Mesothelial cell of epicardium (in vitro differentiated cells): ENCODE data around the gene ADGRL3. TPM values are rescaled to one million over a fixed set of nuclear protein-coding genes. Genes with fewer than 3 reads are reported as not detected.

Experiments used
- DNase-seq, 2 experiments: peaks; one replicate each; pipeline ENCODE4 v3.0.0; 2021; ENCODE audit warnings: low spot score in 2 of 2; ENCODE audit not compliant: unreplicated experiment in 2 of 2
- H3K27ac Mint-ChIP-seq: 2 replicates; pipeline ENCODE4 v1.8.0; 2021; ENCODE audit warnings: mixed read lengths
- H3K27me3 Mint-ChIP-seq: 2 replicates; pipeline ENCODE4 v1.8.0; 2021; ENCODE audit warnings: low read depth, mixed read lengths
- H3K36me3 Mint-ChIP-seq: 2 replicates; pipeline ENCODE4 v1.8.0; 2021; ENCODE audit warnings: mixed read lengths
- H3K4me1 Mint-ChIP-seq: 2 replicates; pipeline ENCODE4 v1.8.0; 2021; ENCODE audit warnings: mixed read lengths
- H3K4me3 Mint-ChIP-seq: 2 replicates; pipeline ENCODE4 v1.8.0; 2021; ENCODE audit warnings: mild to moderate bottlenecking, moderate library complexity, mixed read lengths
- H3K9me3 Mint-ChIP-seq: 2 replicates; pipeline ENCODE4 v1.8.0; 2021; ENCODE audit warnings: mixed read lengths
- total RNA-seq: library from RNA; stranded (reverse); gene quantifications from 3 replicates; pipeline ENCODE4 v1.2.1, GENCODE V29; 2021
- TF ChIP-seq, protein P1 (sequence below): fragments of 200-600 bp; sonication (generic); IDR thresholded peaks from one replicate; pipeline ENCODE4 v1.5.0; 2021; ENCODE audit warnings: antibody characterized with exemption; ENCODE audit not compliant: unreplicated experiment

Gene ADGRL3
- total RNA-seq, 1 donor from 2014 or later: 68.3 TPM

DNA sequence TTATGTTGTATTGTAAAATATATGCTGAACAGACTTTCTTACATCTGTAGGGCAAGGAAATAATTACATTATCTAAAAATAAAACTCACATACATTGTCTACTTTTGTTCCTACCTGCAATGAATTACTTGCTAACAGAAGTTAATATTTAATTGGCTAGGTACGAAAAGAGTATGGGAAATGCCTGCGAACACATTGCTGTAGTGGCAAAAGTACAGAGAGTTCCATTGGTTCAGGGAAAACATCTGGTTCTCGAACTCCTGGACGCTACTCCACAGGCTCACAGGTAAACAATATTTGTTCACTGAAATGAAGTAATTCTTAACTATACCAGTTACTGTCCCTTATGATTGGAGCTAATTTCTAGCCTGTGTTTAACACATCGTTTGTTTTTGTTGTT, 837.4 kb downstream of the ADGRL3 start:
- H3K4me3 Mint-ChIP-seq: no peak overlapping the region
- DNase-seq: no peak
- TF ChIP-seq, protein P1, sequence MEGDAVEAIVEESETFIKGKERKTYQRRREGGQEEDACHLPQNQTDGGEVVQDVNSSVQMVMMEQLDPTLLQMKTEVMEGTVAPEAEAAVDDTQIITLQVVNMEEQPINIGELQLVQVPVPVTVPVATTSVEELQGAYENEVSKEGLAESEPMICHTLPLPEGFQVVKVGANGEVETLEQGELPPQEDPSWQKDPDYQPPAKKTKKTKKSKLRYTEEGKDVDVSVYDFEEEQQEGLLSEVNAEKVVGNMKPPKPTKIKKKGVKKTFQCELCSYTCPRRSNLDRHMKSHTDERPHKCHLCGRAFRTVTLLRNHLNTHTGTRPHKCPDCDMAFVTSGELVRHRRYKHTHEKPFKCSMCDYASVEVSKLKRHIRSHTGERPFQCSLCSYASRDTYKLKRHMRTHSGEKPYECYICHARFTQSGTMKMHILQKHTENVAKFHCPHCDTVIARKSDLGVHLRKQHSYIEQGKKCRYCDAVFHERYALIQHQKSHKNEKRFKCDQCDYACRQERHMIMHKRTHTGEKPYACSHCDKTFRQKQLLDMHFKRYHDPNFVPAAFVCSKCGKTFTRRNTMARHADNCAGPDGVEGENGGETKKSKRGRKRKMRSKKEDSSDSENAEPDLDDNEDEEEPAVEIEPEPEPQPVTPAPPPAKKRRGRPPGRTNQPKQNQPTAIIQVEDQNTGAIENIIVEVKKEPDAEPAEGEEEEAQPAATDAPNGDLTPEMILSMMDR: no peak
- no peak overlapping the region for H3K27ac Mint-ChIP-seq
- no peaks in the 10 kb centered on the region for H3K27me3 Mint-ChIP-seq
- H3K9me3 Mint-ChIP-seq: no peaks in the 10 kb centered on the region
- peaks cover under 1% of the 10 kb centered on the region for H3K36me3 Mint-ChIP-seq
- H3K4me1 Mint-ChIP-seq: peaks cover 3% of the 10 kb centered on the region

DNA sequence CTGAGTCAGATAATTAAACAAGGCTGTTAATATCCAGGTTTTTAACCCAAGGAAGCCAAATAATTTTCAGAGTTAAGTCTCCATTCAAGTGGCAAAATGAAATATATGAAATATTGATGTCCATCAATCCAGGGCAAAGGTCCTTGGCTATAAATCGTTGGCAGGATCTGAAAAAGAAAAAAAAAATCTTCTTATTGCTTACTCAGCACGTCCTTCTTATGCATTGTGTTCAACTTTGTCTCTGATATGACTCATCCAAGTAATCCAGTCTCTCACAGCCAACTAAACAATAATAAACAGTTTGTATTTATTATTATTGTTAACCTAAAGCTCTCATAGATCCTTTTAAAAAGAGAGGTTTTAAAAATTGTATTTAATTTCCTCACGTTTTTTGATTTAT, 851.2 kb downstream of the ADGRL3 start:
- Mint-ChIP-seq H3K27me3 (no peaks in the 10 kb centered on the region), H3K9me3 (no peaks in the 10 kb centered on the region), H3K4me1 (peaks cover 29% of the 10 kb centered on the region), H3K36me3 (no peaks in the 10 kb centered on the region), H3K4me3 (no peak overlapping the region), H3K27ac (no peak overlapping the region)
- TF ChIP-seq, protein P1: no peak
- DNase-seq: no peak

DNA sequence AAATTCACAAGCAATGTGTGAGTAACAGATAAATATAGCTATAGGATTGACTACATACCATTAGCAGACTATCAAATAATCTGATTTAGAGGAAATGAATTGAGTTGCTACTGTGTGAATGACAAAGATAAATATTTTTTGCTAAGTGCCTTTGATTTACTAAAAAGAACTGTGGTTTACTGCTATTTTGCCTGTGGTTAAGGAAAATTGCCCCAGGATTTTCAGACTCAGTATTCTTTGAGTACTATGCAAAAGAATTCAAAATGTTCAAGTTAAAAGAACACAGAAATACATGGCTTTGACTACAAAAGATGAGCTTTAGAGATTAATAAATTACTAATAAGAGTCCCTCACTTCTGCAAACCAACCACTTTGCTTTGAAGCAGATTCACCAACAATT, 853.8 kb downstream of the ADGRL3 start:
- DNase-seq: no peak
- Mint-ChIP-seq H3K4me1 (peaks cover 38% of the 10 kb centered on the region), H3K27ac (no peak overlapping the region), H3K27me3 (no peaks in the 10 kb centered on the region), H3K36me3 (no peaks in the 10 kb centered on the region), H3K4me3 (no peak overlapping the region), H3K9me3 (no peaks in the 10 kb centered on the region)
- TF ChIP-seq, protein P1: no peak

DNA sequence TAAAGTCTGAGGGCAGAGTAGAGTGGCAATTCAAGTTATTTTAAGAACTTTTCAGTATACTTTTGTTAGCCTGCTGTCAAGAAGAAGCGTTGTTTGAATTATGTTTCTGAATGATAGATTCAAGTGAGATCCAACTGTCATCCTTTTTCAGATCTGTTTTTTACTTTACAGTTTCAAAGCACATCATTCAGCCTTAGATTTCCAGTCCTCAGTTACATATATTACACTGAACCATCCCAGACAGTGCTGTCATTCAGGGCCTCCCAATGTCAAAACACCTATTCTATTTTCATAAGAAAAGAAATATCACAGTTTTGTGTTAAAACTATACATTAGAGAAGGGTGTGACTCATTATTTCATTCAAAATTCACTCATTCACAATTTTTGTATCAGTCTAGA, 856.9 kb downstream of the ADGRL3 start:
- TF ChIP-seq, protein P1: no peak
- Mint-ChIP-seq H3K27ac (no peak overlapping the region), H3K4me1 (peaks cover 37% of the 10 kb centered on the region), H3K27me3 (no peaks in the 10 kb centered on the region), H3K4me3 (no peak overlapping the region), H3K9me3 (no peaks in the 10 kb centered on the region), H3K36me3 (no peaks in the 10 kb centered on the region)
- DNase-seq: no peak

DNA sequence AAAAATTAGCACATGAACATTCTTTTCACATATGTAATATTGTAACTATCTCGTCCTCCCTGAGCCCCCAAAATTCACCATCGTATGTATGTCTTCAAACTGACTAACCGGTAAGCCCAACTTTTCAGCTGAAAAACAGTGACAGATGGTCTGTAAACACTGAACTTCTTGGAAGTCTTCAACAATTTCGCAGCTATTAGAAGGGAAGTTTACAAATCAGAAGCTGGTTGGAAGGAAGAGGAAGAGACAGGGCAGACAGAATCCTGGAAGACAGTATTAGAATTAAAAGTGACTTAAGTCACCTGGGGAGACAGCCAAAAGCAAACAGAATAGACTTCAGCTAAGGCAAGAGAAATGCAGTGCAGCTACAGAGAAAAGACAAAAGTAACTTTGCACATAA, 858.4 kb downstream of the ADGRL3 start:
- Mint-ChIP-seq H3K27ac (peak overlapping the region; percentile 9), H3K27me3 (no peaks in the 10 kb centered on the region), H3K4me1 (peaks cover 31% of the 10 kb centered on the region), H3K36me3 (peaks cover 2% of the 10 kb centered on the region), H3K4me3 (no peak overlapping the region), H3K9me3 (peaks cover 3% of the 10 kb centered on the region)
- no peak for DNase-seq
- TF ChIP-seq, protein P1: no peak

DNA sequence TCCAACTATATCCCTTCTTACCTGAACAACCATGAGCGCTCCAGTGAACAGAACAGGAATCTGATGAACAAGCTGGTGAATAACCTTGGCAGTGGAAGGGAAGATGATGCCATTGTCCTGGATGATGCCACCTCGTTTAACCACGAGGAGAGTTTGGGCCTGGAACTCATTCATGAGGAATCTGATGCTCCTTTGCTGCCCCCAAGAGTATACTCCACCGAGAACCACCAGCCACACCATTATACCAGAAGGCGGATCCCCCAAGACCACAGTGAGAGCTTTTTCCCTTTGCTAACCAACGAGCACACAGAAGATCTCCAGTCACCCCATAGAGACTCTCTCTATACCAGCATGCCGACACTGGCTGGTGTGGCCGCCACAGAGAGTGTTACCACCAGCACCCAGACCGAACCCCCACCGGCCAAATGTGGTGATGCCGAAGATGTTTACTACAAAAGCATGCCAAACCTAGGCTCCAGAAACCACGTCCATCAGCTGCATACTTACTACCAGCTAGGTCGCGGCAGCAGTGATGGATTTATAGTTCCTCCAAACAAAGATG, 870.2 kb downstream of the ADGRL3 start:
- DNase-seq: no peak
- H3K4me1 Mint-ChIP-seq: peaks cover 7% of the 10 kb centered on the region
- TF ChIP-seq, protein P1: no peak
- peaks cover 12% of the 10 kb centered on the region for H3K36me3 Mint-ChIP-seq
- H3K27me3 Mint-ChIP-seq: no peaks in the 10 kb centered on the region
- H3K27ac Mint-ChIP-seq: no peak overlapping the region
- H3K9me3 Mint-ChIP-seq: peaks cover 4% of the 10 kb centered on the region
- H3K4me3 Mint-ChIP-seq: no peak overlapping the region
